Stimulated activated CD4-positive, alpha-beta T cell treated with anti-CD3 and anti-CD28 coated beads, TNF-alpha, amount 100 ng/mL, for 1 hour (primary cell): ENCODE results near the gene YKT6.
"Not testable (repeated sequence)": the region's sequence is repeated elsewhere in the genome, so short reads cannot be mapped to it uniquely, and the experiment has no call there.

Experiments used
- DNase-seq, 3 donors: peaks; one replicate each; pipeline ENCODE4 v3.0.0-alpha.2; 2020; ENCODE audit warnings: low read depth in 3 of 3, low spot score in 1 of 3

Gene YKT6

GRCh38 chr7:44193011-44193802 is 7.6 kb upstream of the YKT6 start:
- DNase-seq, result no peak

DNA sequence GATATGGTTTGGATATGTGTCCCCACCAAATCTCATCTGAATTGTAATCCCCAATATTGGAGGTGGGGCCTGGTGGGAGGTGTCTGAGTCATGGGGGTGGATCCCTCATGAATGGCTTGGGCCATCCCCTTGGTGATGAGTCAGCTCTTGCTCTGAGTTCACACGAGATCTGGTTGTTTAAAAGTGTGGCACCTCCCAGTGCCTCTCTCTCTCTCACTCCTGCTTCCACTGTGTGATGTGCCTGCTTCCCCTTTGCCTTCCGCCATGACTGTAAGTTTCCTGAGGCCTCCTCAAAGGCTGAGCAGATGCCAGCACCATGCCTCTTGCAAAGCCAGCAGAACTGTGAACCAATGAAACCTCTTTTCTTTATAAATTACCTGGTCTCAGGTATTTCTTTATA is 6.7 kb upstream of the YKT6 start:
- no peak for DNase-seq

DNA sequence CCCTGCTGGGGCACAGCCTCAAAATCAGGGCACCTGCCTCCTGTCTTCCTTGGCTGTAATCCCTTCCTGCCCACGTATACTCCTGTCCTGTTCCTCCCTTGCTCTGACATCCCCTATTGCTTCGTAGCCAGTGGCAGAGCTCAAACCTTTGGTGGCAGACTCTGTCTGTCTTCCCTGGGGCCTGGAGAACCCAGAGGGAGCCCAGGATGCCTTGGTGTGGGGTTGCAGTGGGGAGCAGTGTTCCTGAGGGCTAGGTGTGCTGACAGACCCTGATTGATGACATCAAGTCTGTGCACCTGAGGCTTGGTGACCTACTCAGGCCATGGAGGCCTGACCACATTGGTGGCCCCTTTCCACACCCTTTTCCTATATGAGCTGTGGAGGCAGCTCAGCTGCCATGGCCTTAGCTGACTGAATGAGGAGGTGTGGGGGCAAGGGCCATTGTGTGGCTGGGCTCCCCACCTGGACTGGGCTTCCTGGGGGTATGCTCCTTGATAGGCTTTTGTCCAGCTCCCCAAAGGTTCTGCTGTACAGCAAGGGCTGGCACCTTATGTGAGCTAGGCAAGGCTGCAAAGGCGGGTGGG is 6.1 kb upstream of the YKT6 start:
- DNase-seq, result no peak

- no peak for DNase-seq
Observed at GRCh38 chr7:44195889-44196288, 4.9 kb upstream of the YKT6 start.

DNA sequence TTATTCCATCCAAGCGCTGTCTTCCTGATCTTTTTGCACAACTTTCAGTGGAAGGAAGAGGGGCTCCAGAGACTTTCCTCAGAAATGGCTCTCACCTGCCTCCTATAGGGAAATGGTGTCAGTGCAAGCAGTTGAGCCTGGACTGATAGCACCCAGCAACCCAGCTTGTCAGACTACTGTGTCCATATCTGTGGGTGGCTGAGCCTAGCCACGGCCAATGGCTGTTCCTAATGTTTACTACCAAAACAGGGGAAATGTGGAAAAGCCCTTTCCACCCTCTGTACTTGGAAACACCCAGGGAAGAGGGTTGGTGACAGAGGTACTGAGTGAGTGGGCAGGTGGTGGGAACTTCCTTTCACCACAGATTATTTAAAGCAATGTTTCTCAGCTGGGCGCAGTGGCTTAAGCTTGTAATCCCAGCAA is 4.3 kb upstream of the YKT6 start:
- DNase-seq, result no peak

DNA sequence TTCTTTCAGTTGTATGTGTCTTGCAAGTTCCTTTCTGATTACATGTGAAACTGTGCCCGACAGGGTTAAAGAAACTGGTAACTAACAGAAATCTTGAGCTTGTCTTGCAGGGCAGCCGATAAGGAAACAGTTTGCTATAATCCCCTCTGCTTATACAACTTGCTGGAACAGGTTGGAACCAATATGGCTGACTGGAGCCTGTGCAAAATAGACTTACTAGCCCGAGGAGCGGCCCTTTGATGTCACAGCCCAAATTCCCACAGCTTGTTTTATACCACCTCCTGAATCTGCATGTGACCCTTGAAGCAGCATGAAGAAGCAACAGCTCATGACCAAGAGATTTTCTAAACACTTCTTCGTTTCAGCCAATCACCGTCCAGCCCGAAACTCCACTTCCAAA is 3.3 kb upstream of the YKT6 start:
- DNase-seq, result no peak

DNA sequence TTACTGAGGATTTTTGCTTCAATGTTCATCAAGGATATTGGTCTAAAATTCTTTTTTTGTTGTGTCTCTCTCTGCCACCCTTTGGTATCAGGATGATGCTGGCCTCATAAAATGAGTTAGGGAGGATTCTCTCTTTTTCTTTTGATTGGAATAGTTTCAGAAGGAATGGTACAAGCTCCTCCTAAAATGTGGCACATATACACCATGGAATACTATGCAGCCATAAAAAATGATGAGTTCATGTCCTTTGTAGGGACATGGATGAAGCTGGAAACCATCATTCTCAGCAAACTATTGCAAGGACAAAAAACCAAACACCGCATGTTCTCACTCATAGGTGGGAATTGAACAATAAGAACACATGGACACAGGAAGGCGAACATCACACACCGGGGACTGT is 615 bp upstream of the YKT6 start:
- DNase-seq, result not testable (repeated sequence)

- no peak for DNase-seq
Observed at GRCh38 chr7:44201813-44202212, 1.0 kb downstream of the YKT6 start.

DNA sequence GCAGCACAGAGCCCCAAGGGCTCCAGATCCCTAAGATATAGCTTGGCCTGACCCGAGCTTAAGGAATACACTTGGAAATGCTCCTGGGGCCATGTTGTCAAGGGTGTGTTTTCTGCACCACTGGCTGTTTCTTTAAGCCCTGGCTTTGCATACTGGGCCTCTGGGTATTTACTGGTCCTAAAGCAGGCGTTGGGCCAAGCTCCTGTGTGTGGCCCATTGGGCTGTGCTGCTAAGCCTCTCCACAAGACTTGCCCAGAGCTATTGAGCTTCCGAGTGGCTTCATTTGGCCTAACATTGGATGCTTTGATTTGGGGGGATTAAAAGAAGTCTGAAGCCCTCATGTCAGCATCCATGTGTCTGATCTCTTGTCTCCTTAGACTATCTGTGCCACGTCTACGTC is 5.2 kb downstream of the YKT6 start:
- no peak for DNase-seq

GRCh38 chr7:44208085-44208484 is 7.3 kb downstream of the YKT6 start:
- no peak for DNase-seq

GRCh38 chr7:44210107-44210506 is 9.3 kb downstream of the YKT6 start:
- no peak for DNase-seq

DNA sequence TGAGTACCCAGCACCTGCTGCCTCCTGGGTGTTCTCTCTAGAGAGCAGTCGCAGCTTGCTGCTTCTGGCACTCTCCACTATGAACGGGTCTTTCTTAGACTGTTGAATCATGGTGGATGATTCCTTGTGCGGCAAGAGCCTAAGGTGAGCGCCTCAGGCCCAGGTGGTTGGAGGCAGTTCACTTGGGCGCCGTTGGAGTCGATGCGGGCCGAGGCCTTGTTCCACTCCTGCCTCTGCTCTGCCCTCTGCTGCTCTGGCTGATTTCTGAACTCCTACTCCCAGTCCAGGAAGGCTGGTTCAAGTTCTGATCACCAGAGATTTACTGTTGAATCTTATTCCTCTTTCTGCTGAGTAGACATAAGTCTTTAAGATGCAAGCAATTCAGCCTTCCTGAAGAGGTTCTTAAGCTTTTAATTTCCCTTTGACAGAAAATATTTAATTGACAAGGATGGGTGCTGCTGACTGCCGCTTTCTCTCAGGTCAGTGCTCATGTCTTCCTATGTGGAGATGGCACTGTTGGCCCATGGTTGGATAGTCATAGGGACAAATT is 10.4 kb downstream of the YKT6 start:
- DNase-seq, result no peak

GRCh38 chr7:44212018-44212417 is 11.2 kb downstream of the YKT6 start:
- no peak for DNase-seq

DNA sequence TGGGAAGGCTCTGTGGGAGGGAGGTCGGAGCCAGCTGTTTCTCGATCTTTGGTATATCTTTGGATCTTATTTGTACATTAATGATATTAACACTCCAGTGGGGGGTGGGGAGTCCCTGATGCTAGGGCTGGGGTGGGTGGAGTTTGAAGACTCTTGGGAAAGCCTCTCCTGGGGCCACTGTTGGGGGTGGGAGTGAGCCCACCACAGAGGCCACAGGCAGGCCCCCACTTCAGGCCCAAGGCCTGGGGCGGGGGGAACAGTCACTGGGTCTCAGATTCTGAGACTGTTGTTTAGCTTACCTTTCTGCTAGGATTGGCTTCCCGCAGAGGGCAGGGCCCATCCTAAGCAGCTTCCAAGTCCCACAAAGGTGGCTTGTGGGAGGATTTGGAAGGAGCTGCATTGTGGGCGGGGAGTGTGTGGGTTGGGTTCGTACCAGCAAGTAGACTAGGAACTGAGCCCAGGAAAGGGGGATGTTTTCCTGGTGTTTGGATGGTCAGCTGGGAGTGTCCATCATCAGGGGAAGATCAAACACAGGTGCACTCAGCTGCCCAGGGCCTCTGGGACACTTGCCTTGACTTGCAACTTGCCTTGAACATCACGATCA is 11.9 kb downstream of the YKT6 start:
- no peak for DNase-seq

DNA sequence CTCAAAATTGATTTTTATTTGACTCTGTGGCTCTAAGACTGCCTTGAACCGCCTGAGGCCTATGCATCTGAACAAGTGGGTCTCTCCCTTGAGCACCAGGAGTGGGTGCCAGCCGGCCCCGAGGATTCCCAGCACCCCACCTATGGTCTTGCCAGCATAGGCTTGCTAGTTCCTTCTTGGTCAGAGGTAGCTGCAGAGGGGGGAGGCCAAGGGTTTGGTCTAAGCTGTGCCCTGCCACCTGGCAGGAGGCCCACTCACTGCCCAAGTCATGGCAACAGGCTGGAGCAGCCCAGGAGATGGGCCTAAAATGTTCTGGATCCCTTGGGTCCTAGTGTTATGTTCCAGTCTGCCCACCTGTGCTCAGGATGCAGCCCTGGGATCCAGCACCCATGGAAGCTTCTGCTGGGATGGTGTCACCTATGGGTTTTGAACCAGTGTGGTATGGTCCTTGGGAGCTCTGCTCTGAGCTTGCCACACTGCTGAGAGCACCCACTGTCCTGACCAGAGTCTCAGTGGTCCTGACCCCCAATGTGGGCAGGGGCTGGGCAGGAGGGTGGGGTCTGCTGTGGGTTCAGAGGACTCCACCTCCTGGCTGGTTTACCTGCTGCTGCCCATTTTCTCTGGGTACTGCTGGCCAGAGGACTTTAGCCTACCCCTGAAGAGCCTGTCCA is 12.6 kb downstream of the YKT6 start:
- DNase-seq, result no peak

GRCh38 chr7:44213877-44214388 is 13.2 kb downstream of the YKT6 start:
- no peak for DNase-seq

- no peak for DNase-seq
Observed at GRCh38 chr7:44215531-44215930, 14.8 kb downstream of the YKT6 start.

DNA sequence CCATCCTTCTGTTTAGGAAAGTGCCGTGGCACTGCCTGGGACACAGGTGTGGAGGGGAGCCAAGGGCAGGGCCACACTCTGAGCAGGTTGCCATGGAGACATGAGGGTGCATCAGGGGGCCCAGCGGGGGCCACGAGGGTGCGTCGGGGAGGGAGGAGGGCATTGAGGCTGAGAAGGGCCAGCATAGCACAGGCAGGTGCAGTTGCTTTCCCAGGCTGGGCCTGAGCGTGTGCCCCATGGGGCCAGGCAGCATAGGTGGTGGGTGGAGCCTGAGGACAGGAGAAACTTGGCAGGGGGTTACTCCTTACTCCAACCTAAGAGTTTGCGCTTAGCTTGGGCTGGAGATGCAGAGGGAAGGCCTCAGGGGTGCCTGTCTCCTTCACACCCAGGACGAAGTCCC is 15.2 kb downstream of the YKT6 start:
- no peak for DNase-seq

DNA sequence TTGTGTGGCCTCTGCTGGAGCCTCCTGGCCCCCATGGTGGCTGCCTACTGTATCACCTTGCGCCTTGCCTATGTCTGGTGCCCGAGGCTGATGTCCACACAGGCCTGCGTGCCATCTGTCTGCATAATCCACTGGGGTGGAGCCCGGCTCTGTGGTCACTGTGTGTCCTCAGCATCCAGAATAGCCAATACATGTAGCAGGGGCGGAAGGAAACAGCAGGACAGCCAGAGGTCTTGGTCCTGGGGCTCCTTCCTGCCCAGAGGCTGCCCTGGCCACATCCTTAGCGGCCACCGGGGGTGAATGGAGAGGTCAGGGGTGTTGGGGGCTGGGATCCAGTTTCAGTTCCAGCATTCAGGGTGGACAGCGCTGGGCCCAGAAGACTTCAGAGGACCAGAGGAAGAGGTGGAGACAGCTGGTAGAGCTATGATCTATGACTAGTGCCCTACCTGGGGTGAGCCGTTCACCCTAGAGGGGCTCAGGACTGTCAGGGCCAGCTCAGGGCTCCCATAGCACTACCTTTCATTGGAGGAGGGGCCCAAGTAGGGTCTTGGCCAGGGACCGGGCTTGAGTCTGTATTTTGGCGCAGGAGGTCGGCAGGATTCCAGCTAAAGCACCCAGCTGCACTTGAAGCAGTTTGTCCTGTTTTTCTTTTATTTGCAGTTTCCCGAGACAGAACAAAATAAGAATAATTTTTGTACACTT is 15.9 kb downstream of the YKT6 start:
- DNase-seq, result no peak

- no peak for DNase-seq
Observed at GRCh38 chr7:44217223-44217714, 16.5 kb downstream of the YKT6 start.
